K562 (cell line): ENCODE data around the gene BANP. TPM values are rescaled to one million over a fixed set of nuclear protein-coding genes. Genes with fewer than 3 reads are reported as not detected.

Source experiments
- ATAC-seq: fragments of 200-7000 bp; cut with Tn5 transposase; 3 replicates; pipeline ENCODE4 v1.9.1; 2020; ENCODE audit warnings: moderate library complexity
- BruUV-seq: library from RNA; stranded (reverse); fragments of 400-500 nt; replicated peaks from 2 replicates; lab custom pipeline; 2021; lab: Mats Ljungman, UMichigan
- CTCF ChIA-PET: fragments of 300-600 bp; formaldehyde crosslinking; extraction: SDS; loops from one replicate; lab custom pipeline; 2021; ENCODE audit warnings: low intra/inter-chr PET ratio; lab: Yijun Ruan, JAX
- POLR2A ChIA-PET: fragments of 300-600, 350-650 bp; sonication (Branson Sonifier 250); formaldehyde crosslinking; extraction: SDS; loops from one replicate; lab custom pipeline; 2021; ENCODE audit warnings: antibody characterized with exemption, inconsistent platforms; lab: Yijun Ruan, JAX
- DNase-seq, 4 experiments: peaks; one replicate each; pipeline versions ENCODE4 v3.0.0 to v3.0.0-alpha.2; 2011 to 2018; ENCODE audit warnings: low spot score in 3 of 4, mixed read lengths in 3 of 4; ENCODE audit errors: extremely low read depth in 1 of 4
- FAIRE-seq: peaks from 2 replicates; lab custom pipeline; 2011; peaks lifted over from hg19 to GRCh38; lab: Jason Lieb, UNC
- H2AFZ ChIP-seq: 2 replicates; pipeline ENCODE4 v1.6.0; 2011; ENCODE audit warnings: low read depth, low read length, control low read depth, inconsistent platforms
- H3K27ac ChIP-seq: fragments of 200-600 bp; 3 replicates; pipeline ENCODE4 v1.8.0; 2011; ENCODE audit warnings: low read depth, mild to moderate bottlenecking, control low read depth, inconsistent platforms, low read length, moderate library complexity, mixed read lengths; ENCODE audit errors: extremely low read depth
- H3K27me3 ChIP-seq, 2 experiments: fragments of 300-600 bp in 1 of 2; 2 replicates in 1 of 2; 3 replicates in 1 of 2; pipeline versions ENCODE4 v1.6.0 to v1.8.0; 2011; ENCODE audit warnings: inconsistent platforms in 2 of 2, low read length in 2 of 2, mild to moderate bottlenecking in 1 of 2, mixed read lengths in 1 of 2, moderate library complexity in 1 of 2; ENCODE audit not compliant: control insufficient read depth in 2 of 2, insufficient read depth in 2 of 2
- H3K36me3 ChIP-seq: fragments of 300-600 bp; 3 replicates; pipeline ENCODE4 v1.8.0; 2011; ENCODE audit warnings: mild to moderate bottlenecking, low read length, inconsistent platforms; ENCODE audit not compliant: control insufficient read depth, insufficient read depth
- H3K4me1 ChIP-seq, 2 experiments: fragments of 200-600 bp in 1 of 2; replicated peaks in 1 of 2; 2 replicates in 1 of 2; 3 replicates in 1 of 2; pipeline versions ENCODE4 v1.5.1 to v1.8.0; 2011; ENCODE audit warnings: inconsistent platforms in 2 of 2, low read length in 2 of 2, mild to moderate bottlenecking in 1 of 2, mixed read lengths in 1 of 2, moderate library complexity in 1 of 2; ENCODE audit not compliant: control insufficient read depth in 2 of 2, insufficient read depth in 2 of 2
- H3K4me2 ChIP-seq: 2 replicates; pipeline ENCODE4 v1.6.1; 2011; ENCODE audit warnings: low read length, control low read depth, inconsistent platforms, mixed read lengths; ENCODE audit not compliant: insufficient read depth
- H3K4me3 ChIP-seq: fragments of 200-600 bp; sonication (generic), shearing (Covaris generic); 2 replicates; pipeline ENCODE4 v1.5.1; 2016; ENCODE audit warnings: control low read depth, inconsistent platforms
- H3K79me2 ChIP-seq: fragments of 200-600 bp; 3 replicates; pipeline ENCODE4 v1.8.0; 2011; ENCODE audit warnings: low read length, inconsistent platforms; ENCODE audit not compliant: control insufficient read depth, insufficient read depth
- H3K9ac ChIP-seq, 2 experiments: 2 replicates each; pipeline versions ENCODE4 v1.6.0 to v1.6.1; 2011; ENCODE audit warnings: low read depth in 2 of 2, low read length in 2 of 2, control low read depth in 1 of 2, inconsistent platforms in 1 of 2, mild to moderate bottlenecking in 1 of 2, mixed read lengths in 1 of 2; ENCODE audit not compliant: insufficient read depth in 1 of 2
- H3K9me1 ChIP-seq: one replicate; pipeline ENCODE4 v1.6.0; 2011; ENCODE audit warnings: inconsistent platforms, mild to moderate bottlenecking, low read length, moderate library complexity; ENCODE audit not compliant: control insufficient read depth, insufficient read depth
- H3K9me3 ChIP-seq: replicated peaks from 2 replicates; pipeline ENCODE4 v1.5.1; 2011; ENCODE audit warnings: low read depth, low read length, inconsistent platforms; ENCODE audit not compliant: control insufficient read depth, insufficient read depth
- H4K20me1 ChIP-seq: replicated peaks from 2 replicates; pipeline ENCODE4 v1.6.1; 2011; ENCODE audit warnings: low read length, inconsistent platforms, mixed read lengths; ENCODE audit not compliant: control insufficient read depth, insufficient read depth
- ATF1 ChIP-seq, 2 experiments: fragments of 450-650 bp in 1 of 2; IDR thresholded peaks; 2 replicates each; pipeline ENCODE4 v1.6.1; 2016; ENCODE audit warnings: missing compliant biosample characterization in 1 of 2, missing genetic modification characterization in 1 of 2
- C11orf30 ChIP-seq: fragments of 450-650 bp; IDR thresholded peaks from 2 replicates; pipeline ENCODE4 v1.6.1; 2016; ENCODE audit warnings: low read depth, mild to moderate bottlenecking
- CSDE1 ChIP-seq, 2 experiments: fragments of 450-650 bp; IDR thresholded peaks; 2 replicates each; pipeline ENCODE4 v1.6.1; 2016; ENCODE audit warnings: mild to moderate bottlenecking in 1 of 2
- EP300 ChIP-seq: IDR thresholded peaks from 2 replicates; pipeline ENCODE4 v1.6.1; 2012; ENCODE audit warnings: low read length, improper control_type of control experiment
- MCM7 ChIP-seq, 2 experiments: fragments of 450-650 bp; IDR thresholded peaks; 2 replicates each; pipeline ENCODE4 v1.6.1; 2016 to 2018
- NCOR1 ChIP-seq: fragments of 450-650 bp; IDR thresholded peaks from 2 replicates; pipeline ENCODE4 v1.6.1; 2016; ENCODE audit warnings: mild to moderate bottlenecking, moderate library complexity
- NR3C1 ChIP-seq: sonication (generic); formaldehyde crosslinking; IDR thresholded peaks from 2 replicates; pipeline ENCODE4 v1.8.1; 2022; ENCODE audit warnings: missing genetic modification reagents
- SRSF3 ChIP-seq: fragments of 200-400 bp; formaldehyde crosslinking; IDR thresholded peaks from 2 replicates; pipeline ENCODE4 v1.6.1; 2016; ENCODE audit warnings: mild to moderate bottlenecking, low read length, moderate library complexity; ENCODE audit not compliant: insufficient read depth
- SUPT5H ChIP-seq: fragments of 450-650 bp; IDR thresholded peaks from 2 replicates; pipeline ENCODE4 v1.6.1; 2016
- XRCC4 ChIP-seq: IDR thresholded peaks from one replicate; pipeline ENCODE4 v1.6.1; 2011; ENCODE audit not compliant: insufficient read depth, insufficient read length; ENCODE audit errors: extremely low read depth
- ZBTB5 ChIP-seq: fragments of 450-650 bp; IDR thresholded peaks from 2 replicates; pipeline ENCODE4 v1.6.1; 2017; ENCODE audit warnings: antibody characterized with exemption
- ZNF23 ChIP-seq: fragments of 250-450 bp; sonication (Bioruptor Pico); IDR thresholded peaks from 2 replicates; pipeline ENCODE4 v1.4.0; 2020; ENCODE audit warnings: mild to moderate bottlenecking
- ZNF431 ChIP-seq: sonication (generic); formaldehyde crosslinking; IDR thresholded peaks from 2 replicates; pipeline ENCODE4 v1.8.0; 2022; ENCODE audit warnings: mild to moderate bottlenecking, missing genetic modification reagents
- WGBS: fragments of 100-300 bp; shearing (Covaris generic); methylation state at CpG from one replicate; pipeline ENCODE4 v1.1.6; 2016; ENCODE audit warnings: low coverage, mixed read lengths; ENCODE audit not compliant: insufficient coverage; ENCODE audit errors: missing lambda C conversion rate; 5-methylcytosine and 5-hydroxymethylcytosine counted together
- in situ Hi-C: fragments of 300-500 bp; cut with MboI; formaldehyde crosslinking; loops from 4 replicates; pipeline ENCODE4 v1.15.0; 2018; ENCODE audit warnings: inconsistent platforms, mixed read lengths
- intact Hi-C: fragments of 100-400 bp; cut with micrococcal nuclease; formaldehyde crosslinking; loops from 2 replicates; pipeline ENCODE4 v1.14.2; 2022
- polyA plus RNA-seq, 8 experiments: library from polyadenylated mRNA; depleted of rRNA in 4 of 8; stranded (reverse) in 5 of 8; unstranded in 3 of 8; fragments of >200 nt; fragmentation: Nextera tagmentation in 2 of 8; fragmentation: Illumina TruSeq in 1 of 8; extraction: Ambion mirVana in 2 of 8; extraction: Trizol in 1 of 8; gene quantifications; 2 replicates each; pipeline versions ENCODE4 v1.2.1 to v1.2.3, GENCODE V29; 2011 to 2014; ENCODE audit warnings: inconsistent platforms in 1 of 8, missing spikeins in 1 of 8
- total RNA-seq, 7 experiments: library from RNA; depleted of rRNA in 6 of 7; stranded (reverse); fragments of >200 nt in 6 of 7; fragmentation: Illumina TruSeq in 2 of 7; extraction: Trizol in 2 of 7; gene quantifications; 2 replicates each; pipeline versions ENCODE4 v1.2.1 to v1.2.3, GENCODE V29; 2011 to 2021; ENCODE audit warnings: low replicate concordance in 1 of 7
- TF ChIP-seq, protein P1 (sequence below): sonication (generic); formaldehyde crosslinking; IDR thresholded peaks from 2 replicates; pipeline ENCODE4 v1.8.1; 2022; ENCODE audit warnings: missing genetic modification reagents
- TF ChIP-seq, protein P2 (sequence below), 2 experiments: fragments of 250-450 bp in 1 of 2; fragments of 450-650 bp in 1 of 2; sonication (Bioruptor Pico) in 1 of 2; IDR thresholded peaks; 2 replicates each; pipeline versions ENCODE4 v1.6.1 to v1.8.0; 2016 to 2021; ENCODE audit warnings: mild to moderate bottlenecking in 2 of 2, moderate library complexity in 2 of 2, missing compliant biosample characterization in 1 of 2, missing genetic modification characterization in 1 of 2
- TF ChIP-seq, protein P3 (sequence below), 3 experiments: IDR thresholded peaks in 2 of 3; conservative IDR thresholded peaks in 1 of 3; 2 replicates each; pipeline ENCODE4 v1.5.1; 2011 to 2012; ENCODE audit warnings: low read length in 3 of 3, mild to moderate bottlenecking in 3 of 3, control low read depth in 2 of 3, improper control_type of control experiment in 1 of 3, inconsistent platforms in 1 of 3, low read depth in 1 of 3, mixed read lengths in 1 of 3, moderate library complexity in 1 of 3; ENCODE audit not compliant: insufficient read depth in 2 of 3

Gene BANP
- total and polyA plus RNA-seq, 9 of the 15 experiments (the other 6 are each of a cell fraction or from before 2014, with no cell fraction given) = 4.6 to 22.1 (median 15.6) TPM

- no peaks in the 10 kb centered on the region for H3K27me3 ChIP-seq
- 79% methylated on average over 12 of the region's 12 CpGs for WGBS
- no peaks in the 10 kb centered on the region for H3K79me2 ChIP-seq
- TF ChIP-seq, protein P1, sequence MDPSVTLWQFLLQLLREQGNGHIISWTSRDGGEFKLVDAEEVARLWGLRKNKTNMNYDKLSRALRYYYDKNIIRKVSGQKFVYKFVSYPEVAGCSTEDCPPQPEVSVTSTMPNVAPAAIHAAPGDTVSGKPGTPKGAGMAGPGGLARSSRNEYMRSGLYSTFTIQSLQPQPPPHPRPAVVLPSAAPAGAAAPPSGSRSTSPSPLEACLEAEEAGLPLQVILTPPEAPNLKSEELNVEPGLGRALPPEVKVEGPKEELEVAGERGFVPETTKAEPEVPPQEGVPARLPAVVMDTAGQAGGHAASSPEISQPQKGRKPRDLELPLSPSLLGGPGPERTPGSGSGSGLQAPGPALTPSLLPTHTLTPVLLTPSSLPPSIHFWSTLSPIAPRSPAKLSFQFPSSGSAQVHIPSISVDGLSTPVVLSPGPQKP = no peak
- no peak for TF ChIP-seq CSDE1 (IDR thresholded peaks at IDR 0.05)
- TF ChIP-seq ATF1 (CRISPR knock-in tag; IDR thresholded peaks at IDR 0.05) = no peak
- TF ChIP-seq ATF1 (tag; IDR thresholded peaks at IDR 0.05) = no peak
- no peak for TF ChIP-seq NCOR1
- TF ChIP-seq NR3C1 (CRISPR knock-in tag) = no peak
- TF ChIP-seq MCM7 (IDR thresholded peaks at IDR 0.05) = no peak
- no peak for TF ChIP-seq SUPT5H
- TF ChIP-seq XRCC4 = no peak
- TF ChIP-seq ZBTB5 = no peak
- TF ChIP-seq ZNF23 (CRISPR knock-in tag) = no peak
- no peak for TF ChIP-seq EP300
- no peak for TF ChIP-seq C11orf30
- TF ChIP-seq SRSF3 = no peak
- no peak for TF ChIP-seq ZNF431 (CRISPR knock-in tag)
- TF ChIP-seq, protein P2, sequence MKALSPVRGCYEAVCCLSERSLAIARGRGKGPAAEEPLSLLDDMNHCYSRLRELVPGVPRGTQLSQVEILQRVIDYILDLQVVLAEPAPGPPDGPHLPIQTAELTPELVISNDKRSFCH (CRISPR knock-in tag; IDR thresholded peaks at IDR 0.05) = no peak
- TF ChIP-seq, protein P2 (tag; IDR thresholded peaks at IDR 0.05) = no peak
- TF ChIP-seq, protein P3, sequence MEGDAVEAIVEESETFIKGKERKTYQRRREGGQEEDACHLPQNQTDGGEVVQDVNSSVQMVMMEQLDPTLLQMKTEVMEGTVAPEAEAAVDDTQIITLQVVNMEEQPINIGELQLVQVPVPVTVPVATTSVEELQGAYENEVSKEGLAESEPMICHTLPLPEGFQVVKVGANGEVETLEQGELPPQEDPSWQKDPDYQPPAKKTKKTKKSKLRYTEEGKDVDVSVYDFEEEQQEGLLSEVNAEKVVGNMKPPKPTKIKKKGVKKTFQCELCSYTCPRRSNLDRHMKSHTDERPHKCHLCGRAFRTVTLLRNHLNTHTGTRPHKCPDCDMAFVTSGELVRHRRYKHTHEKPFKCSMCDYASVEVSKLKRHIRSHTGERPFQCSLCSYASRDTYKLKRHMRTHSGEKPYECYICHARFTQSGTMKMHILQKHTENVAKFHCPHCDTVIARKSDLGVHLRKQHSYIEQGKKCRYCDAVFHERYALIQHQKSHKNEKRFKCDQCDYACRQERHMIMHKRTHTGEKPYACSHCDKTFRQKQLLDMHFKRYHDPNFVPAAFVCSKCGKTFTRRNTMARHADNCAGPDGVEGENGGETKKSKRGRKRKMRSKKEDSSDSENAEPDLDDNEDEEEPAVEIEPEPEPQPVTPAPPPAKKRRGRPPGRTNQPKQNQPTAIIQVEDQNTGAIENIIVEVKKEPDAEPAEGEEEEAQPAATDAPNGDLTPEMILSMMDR (IDR thresholded peaks at IDR 0.05 in 2 of 3, conservative IDR thresholded peaks at IDR 0.05 in 1 of 3; ENCODE audit: insufficient read depth in 2 of 3, low read depth in 1 of 3, low read length in 3 of 3) = no peak
Observed at GRCh38 chr16:88058817-88059216, 107.6 kb downstream of the BANP start.

More at GRCh38 chr16:88058817-88059216, 107.6 kb downstream of the BANP start:
- BruUV-seq = no TSS peak
- H3K4me1 ChIP-seq = no peaks in the 10 kb centered on the region
- H3K4me3 ChIP-seq = no peak overlapping the region
- DNase-seq (no peak), FAIRE-seq (no peak), ATAC-seq (no peak)
- no peak overlapping the region for H3K9ac ChIP-seq
- H3K9me3 ChIP-seq = no peaks in the 10 kb centered on the region
- no peak overlapping the region for H2AFZ ChIP-seq
- ChIA-PET POLR2A (no interaction called here), CTCF (no interaction called here)
- H3K9me1 ChIP-seq = no peaks in the 10 kb centered on the region
- 0 out of 2 replicates have a peak, but pooled peaks cover 6% of the 10 kb centered on the region for H4K20me1 ChIP-seq
- no peak overlapping the region for H3K4me2 ChIP-seq
- intact Hi-C loops = no loop called here
- H3K27ac ChIP-seq = no peak overlapping the region
- in situ Hi-C loops = no loop called here
- peaks cover 2% of the 10 kb centered on the region; the same call in 1 of the 3 replicates for H3K36me3 ChIP-seq
